Ecto neural progenitor cell (in vitro differentiated cells): ENCODE results near the gene MAFG.
"Not testable (repeated sequence)": the region's sequence is repeated elsewhere in the genome, so short reads cannot be mapped to it uniquely, and the experiment has no call there.

Experiments
- DNase-seq: peaks from one replicate; pipeline ENCODE4 v3.0.0-alpha.2; 2018; ENCODE audit warnings: low spot score

The MAFG gene

DNA sequence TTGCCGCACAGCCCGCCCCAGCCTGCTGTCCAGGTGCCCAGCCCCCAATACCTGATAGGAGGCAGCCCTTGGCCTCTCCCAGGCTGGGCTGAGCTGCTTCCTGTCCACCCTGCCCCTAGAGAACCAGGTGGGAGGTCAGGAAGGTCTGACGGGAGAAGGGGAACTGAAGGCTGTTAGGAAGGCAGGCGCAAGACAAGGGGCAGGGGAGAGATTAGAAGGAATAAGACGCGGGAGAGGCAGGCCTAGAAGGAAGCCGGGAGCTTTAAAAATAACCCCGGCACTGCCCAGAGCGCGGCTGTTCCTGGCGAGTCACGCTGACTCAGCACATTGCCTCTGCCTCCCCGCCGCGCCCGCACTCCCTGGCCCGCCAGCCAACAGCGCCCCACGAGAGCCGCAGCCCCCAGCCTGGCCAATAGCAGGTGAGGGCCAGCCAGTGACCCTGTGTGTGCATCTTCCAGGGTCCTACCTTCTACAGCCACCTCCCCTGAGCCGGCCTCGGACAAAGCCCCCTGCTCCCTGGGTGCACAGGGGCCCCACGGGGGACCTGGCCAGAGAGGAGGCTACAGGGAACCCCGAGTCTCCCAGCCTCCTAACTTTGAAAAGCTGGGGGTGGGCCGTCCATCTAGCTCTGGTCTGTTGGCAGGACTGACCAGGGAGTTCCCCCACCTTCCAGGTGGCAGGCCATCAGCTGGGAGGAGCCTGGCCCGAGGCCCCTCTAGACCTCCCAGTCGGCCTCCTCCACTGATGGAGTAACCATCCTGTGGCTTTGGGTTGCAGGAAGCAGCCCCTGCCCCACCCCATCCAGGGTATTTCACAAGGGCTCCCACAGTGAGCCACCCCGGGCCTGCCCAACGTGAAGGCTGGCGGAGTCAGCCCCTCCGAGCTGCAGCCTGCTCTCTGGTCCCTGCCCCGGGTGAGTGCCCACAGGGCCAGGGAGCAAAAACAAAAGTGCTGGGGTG lies 4.0 kb downstream of the MAFG start:
- peak; percentile 86 for DNase-seq

DNA sequence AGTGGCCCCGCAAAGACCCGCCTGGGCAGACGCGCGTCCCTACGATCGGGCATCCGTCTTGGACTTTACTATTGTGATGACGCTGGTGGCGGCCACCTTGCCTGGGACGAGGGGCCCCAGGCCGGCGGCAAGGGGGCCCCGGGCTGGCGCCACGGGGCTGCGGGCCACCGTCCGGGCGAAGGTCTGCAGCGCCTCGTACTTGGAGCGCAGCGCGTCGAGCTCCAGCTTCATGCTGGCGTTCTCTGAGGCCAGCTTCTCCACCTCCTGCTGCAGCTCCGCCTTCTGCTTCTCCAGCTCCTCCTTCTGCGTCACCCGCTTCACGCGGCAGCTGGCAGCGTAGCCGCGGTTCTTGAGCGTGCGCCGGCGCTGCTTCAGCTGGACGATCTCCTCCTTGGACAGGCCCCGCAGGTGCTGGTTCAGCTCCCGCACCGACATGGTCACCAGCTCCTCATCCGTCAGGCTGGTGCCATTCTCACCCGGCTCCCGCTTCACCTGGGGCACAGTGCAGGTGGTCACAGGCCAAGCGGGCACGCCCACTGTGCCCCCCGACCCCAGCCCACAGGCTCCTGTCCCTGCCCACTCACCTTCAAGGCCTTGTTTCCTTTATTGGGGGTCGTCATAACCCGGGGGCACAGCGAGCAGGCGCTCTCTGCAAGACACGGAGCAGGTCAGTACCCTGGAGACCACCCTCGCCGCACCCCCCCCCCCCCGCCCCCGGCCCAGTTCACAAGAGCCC lies 4.8 kb downstream of the MAFG start:
- no peak for DNase-seq

DNA sequence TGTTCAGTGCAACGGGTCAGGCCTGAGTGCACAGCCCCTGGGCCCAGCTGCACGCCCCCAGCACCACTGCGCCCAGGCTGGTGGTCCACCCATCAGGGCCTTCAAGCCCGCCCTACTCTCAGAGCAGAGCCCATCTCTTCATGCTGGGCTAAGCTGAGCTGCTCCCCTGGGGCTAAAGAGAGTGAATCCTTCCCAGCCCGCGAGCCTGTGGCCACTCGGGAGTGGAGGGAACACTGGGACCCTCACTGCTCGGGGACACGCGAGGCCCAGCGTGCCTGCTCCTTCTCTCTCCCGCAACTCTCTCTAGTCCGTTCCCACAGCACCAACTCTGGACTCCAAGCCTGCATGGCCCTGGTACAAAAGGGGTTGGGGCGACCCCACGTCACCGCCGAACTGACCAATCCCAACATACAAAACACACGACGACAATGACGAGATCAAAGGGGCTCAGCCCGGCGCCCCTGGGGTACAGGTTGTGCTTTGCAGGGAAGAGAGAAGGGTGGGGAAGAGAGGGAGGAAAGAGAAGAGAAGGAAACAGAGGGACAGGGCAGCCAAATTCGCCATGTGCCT lies 5.5 kb downstream of the MAFG start:
- DNase-seq: no peak

DNA sequence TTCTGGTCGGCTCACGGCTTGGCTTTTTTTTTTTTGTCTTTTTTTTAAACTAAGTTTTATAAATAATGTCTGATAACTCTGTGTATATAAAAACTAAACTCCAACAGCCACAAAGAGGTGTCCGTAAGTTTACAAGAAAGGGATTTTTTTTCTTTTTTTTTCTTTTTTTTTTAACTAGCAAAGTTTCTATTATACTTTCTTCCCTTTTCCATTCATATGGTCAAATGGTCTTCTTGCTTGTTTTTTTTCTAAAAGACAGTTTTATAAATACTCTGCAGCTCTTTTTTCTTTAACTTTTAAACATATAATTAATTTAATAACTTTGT lies 6.0 kb downstream of the MAFG start:
- no peak for DNase-seq

DNA sequence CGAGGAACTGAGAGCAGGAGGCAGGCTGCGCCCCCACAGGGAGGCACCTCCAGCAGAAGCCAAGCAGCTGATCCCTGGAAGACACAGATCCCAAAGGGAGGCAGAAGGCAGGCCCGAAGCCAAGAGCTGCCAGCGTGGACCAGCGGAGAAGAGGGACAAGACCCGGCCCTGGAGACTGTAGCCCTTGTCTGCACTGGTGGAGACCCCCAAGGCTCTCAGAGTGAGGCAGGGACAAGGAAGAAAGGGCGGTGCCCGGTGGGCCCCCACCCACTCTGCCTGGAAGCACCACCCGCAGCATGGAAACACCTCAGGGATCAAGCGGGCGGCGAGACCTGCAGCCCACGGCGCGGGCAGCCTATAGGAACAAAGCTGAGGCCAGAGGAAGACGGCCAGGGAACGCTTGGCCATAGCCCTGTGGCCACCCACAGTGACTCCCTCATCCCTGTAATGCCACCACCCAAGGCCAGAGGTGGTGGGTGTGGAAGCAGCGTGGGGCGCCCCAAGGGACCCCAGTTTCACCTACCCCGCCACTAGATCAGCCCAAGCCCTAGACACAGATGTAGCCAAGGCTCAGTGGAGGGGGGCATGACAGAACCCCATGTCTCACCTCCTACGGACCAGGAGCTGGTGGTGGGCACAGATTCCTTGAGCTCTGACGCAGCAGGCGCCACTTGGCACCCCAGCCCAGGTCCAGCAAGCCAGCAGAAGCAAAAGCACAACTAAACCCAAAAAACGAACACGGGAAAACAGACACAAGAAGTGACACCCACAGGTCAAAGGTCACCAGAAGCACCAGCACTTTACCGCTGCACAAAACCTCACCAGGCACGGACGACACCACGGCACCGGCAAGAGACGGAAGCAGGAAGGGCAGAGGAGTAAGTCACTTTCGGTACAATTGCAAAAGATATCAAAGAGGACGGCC lies 6.7 kb downstream of the MAFG start:
- no peak for DNase-seq

DNA sequence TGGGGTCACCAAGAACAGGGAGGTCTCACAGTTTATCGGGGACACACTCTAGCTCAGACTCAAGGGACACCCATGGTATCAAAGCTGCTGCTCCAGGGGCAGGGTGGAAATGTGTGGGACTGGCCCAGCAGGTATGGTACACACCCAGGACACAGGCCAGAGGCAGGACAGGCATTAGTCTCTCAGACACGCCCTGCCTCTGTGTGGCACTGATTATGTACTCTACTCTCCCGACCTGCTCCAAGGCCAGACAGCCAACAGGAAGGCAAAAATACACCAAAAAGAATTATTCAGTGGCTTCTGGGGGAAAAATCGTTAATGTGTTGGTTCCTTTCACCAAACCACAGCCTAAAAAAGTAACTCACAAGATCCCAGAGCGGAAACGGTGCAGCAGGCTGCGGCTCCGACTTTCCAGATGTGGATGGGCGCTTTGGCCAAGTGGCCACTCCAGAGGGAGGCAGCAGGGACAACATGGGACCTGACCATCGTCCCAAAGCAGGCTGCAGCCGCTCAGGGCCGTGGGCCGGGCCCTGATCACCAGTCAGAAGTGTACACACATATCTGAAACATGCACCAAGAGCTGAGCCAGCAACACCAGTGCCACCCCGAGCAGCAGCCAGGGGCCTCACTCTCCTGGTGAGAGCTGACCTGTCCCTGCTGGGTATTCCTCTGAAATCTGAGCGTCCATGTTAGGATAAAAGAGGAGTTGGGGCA lies 8.5 kb downstream of the MAFG start:
- DNase-seq: no peak

DNA sequence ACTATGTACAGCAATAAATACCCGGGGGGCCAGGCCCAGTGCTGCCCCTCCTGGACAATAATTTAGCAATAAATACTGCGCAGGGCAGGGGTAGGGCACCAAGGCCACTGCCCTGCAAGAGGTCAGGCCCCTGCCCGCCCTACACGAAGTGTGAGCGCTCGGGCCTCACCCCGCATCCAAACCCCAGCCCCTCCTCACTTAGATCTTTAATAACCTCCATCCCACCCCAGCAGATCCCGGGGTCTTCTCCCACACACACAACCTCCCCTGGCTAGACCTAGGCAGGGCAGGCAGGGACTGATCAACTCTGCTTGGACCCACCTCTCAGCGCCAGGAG lies 9.2 kb downstream of the MAFG start:
- DNase-seq: not testable (repeated sequence)

DNA sequence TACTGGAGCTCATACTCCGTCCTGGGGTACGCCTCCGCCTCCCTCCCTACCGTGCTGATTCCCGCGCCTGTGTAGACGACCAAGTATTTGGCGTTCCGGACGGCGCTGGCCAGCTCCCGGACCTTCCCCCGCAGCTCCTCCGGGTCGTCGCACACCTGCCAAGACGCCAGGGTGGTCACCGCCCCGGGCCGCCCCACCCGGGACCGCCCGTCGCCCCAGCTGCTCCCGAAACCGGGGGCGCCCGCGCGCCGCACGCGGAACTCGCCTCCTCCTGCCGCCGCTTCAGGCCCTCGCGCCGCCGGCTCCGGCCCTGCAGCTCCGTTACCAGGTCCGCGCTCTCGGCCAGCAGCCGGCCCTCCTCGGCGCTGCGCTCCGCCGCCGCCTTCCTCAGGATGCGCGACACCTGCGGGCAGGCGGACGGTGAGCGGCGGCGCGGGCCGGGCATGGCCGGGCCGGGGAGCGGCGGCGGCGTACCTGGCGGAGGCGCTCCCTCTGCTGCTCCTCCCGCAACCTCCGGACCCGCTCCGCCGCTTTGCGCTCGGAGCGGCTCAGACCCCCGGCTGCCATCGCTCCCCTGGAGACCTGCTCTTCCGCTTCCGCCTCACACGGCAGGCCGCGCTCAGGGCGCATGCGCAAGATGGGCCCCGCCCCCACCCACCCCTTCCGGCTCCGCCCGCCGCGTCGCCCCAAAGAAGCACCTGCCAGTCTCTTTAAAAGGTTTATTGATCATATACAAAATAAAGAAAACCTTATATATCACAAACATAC lies 9.8 kb downstream of the MAFG start, which contains the start of gene SIRT7:
Gene SIRT7, minus strand, starts transcription at position 612 of the 768 bp plus-strand sequence. Its CDS starts 45 bp downstream, at position 567.
- peak; percentile 96 for DNase-seq

DNA sequence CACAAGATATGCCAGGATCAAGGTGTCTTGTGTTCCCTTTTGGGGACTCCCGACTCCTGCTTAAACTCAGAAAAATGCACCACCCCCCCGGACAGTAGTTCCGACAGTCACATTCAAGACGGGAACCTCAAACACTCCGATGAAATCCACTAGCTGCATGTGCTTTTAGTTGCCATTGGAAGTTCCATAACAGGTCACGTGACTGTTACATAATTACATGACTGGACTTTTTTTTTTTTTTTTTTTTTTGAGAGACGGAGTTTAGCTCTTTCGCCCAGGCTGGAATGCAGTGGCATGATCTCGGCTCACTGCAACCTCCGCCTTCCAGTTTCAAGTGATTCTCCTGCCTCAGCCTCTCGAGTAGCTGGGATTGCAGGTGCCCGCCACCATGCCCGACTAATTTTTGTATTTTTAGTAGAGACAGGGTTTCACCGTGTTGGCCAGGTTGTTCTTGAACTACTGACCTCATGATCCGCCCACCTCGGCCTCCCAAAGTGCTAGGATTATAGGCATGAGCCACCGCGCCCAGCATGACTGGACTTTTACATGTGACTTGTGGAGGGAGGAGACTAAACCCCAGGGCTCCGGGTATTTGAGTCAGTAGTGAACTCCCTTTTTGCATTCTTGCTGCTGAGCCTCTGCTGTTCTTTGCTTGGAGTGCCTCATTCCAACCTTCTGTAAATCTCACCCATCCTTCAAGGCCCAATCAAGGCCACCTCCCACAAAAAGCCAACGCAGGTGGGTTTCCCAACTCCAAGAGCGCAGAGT lies 11.1 kb downstream of the MAFG start:
- DNase-seq: no peak

DNA sequence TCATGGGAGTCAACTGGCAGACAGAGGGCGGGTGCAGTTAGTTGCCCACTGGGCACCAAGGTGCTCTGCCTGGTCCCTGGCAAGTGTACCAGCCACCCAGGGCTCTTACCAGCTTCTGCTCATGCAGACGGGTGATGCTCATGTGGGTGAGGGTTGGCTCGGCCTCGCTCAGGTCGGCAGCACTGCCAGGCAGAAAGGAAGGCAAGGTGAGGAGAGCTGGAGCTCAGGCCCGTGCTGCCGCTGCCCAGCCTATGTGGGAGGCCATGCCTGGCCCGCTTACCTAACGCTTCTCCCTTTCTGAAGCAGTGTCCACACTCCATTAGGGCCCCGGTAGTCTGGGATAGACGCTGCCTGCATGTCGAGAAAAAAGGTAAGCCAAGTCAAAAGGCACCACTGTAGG lies 12.2 kb downstream of the MAFG start:
- no peak for DNase-seq

DNA sequence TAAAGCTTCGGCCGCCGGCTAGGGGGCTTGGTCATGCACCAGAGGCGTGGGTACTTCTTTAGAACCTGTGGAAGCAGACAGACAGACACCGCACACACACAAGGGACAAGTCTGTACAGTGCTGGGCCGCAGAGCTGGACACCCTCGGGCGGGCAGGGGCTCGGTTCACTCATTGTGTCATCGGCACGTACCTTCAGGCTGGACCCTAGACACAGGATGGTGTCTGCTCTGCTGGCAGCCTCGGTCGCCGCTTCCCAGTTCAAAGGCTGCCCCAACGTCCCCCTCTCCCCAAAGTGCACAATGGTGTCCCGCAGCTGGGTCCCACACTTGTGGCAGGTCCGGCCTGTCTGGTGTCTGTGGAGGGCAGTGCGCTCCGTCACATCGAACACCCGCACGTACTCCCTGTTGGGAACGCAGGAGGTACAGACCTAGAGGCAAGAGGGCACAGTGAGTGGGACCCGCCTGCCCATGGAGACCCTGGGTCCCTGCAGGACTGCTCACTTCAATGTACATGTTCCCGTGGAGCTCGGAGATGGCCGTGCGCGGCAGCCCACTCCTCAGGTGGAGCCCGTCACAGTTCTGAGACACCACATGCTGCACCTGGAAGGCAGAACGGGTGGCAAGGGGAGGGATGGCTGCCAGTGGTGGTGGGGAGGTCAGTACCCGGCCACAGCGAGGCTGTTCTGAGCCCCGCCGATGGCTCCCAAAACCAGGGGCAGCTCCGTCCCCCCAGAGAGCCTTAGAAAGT lies 13.3 kb downstream of the MAFG start:
- DNase-seq: no peak

DNA sequence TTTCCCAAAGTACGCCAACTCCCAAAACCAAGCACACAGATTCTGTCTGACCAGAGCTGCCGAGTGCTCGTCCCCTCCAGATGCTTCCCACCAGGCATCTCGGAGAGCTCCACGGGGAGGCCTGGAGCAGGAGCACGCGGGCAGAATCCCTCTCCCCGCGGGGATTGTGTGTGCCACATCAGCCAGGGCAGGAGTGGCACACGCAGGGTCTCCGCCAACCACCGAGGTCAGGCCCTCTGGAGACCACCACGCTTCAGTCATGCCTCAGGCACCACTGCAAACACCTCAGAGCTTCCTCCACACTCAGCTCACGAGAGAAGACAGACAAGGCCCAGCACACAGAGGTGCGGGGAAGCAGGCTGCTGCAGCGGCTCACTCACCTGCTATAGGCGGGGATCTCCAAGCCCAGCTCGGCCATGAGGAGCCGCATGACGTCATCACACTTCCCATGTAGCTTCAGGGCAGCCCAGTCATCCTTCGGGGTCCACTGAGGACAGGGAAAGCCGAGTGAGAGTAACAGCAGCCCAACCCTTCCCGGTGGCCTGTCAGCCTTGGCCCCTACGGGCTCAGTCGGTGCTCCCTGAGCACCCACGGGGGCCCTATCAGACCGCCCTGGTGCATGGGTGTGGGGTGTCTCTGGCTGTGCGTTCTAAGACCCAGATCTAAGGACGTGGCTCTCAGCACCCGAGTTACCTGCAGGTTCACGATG lies 14.0 kb downstream of the MAFG start:
- DNase-seq: no peak

DNA sequence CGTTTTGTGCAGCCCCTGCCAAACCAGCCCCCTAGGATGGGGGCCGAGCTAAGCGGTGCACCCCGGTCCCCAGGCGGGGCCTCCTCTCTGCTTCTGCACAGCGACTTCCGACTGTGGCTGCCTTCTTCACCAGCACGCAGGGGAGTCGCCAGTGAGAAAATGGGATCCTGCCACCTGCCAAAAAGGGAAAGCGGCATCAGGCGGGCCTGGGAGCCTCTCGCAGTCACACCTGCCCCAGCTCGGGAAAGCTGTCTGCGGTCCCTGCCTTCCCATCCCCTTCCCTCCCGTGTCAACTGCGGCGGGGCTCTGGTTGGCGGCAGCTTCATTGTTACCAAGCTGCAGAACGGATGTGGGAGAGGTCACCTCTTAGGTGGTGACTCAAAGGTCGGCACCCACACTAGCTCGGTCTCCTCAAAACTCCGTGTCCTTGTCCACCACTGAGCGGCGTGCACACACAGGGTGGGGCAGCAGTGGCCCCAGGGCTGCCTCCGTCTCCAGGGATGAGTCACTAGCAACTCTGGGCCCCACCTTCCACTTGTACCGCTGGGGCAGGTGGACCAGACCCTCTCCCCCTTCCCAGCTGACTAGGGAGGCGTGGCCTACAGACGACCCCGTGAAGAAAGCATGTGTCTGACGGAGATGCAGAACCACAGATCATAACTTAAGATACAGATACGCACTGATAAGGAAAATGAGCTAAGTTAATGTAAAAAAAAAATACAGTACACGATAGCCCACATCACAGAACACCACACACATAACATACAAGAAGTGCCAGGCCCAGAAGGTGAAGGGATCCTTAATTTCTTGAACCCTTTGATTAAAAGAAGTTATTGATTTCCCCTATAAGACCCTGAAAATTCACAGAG lies 14.9 kb downstream of the MAFG start:
- DNase-seq: no peak

DNA sequence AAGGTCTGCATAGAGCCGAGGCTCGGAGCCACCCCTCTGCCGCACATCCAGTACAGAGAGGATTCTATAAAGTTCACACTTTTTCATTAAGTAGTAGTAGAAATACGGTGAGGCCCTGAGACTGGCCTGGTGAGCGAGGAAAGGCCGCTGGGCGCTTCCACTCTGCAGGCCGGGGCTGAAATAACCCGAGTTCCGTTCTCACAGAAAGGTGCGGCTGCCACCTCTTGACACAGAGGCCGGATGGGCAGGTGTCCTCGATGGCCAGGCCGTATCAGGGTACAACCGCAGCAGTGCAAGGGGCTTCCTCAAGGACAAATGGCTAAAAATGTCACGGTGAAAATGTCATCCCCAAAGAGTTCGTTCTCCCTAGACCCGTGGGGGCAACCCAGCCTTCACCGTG lies 15.6 kb downstream of the MAFG start:
- no peak for DNase-seq

DNA sequence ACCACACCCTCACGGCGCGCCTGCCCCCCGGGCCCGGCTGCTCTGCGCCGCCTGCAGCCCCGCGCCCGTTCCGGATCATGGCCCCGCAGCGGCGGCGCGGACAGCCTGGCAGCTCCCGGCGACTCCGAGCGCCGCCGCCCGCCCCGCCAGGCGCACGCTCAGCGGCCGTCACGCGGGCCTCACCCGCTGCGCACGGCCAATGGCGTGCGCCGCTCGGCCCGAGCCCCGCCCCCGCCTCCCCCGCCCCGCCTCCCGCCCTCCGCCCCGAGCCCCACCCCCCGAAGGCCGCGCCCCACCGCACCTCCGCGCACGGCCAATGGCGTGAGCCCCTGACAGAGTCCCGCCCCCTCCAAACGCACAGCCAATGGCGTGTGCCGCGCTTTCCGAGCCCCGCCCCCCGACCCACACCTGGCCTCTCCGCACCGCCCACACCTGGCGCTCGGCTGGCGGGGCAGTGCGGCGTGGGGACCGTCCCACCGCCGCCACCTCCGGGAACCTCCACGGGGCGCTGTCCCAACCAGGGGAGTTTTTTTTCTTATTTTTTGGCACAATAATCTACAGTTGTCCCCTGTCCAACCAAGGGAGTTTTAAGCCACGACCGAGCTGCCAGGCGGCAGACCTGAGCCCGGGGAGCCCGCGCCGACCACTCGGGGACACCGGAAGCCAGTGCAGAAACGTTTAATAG lies 16.1 kb downstream of the MAFG start, which contains the start of gene PCYT2:
Gene PCYT2, minus strand, starts transcription at position 123 of the 685 bp plus-strand sequence. Its CDS starts 44 bp downstream, at position 79.
- peak; percentile 97 for DNase-seq

DNA sequence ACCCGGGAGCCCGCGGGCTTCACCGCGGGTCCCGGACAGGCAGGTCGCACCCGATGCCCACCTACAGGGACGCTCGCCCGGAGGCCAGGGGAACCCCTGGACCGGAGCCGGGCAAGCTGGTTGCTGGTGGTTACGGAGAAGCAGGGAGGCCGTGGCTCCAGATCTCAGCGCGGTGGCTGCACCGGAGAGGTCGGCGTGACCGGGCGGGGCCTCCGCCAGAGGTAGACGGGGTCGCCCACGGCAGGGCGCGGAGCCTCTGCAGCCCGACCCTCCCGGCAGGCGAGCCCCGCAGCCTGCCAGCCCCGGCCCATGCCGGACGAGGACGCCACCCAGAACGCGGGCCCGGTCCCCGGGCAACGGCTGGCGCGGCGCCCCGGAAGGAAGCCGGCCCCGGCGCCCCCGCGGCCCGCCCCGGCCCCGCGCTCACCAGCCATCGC lies 16.7 kb downstream of the MAFG start:
- DNase-seq: peak; percentile 76
